ENCODE measurements around the gene C1QA.

- TF ChIP-seq CTCF (conservative IDR thresholded peaks at IDR 0.05; ENCODE audit: low read depth, low read length) = no peak
- no peak for TF ChIP-seq RCOR1 (IDR thresholded peaks at IDR 0.05; ENCODE audit: insufficient replicate concordance, low read length)
- TF ChIP-seq MAFK (IDR thresholded peaks at IDR 0.05; ENCODE audit: low read depth, low read length) = 0 out of 2 replicates have a peak, but pooled peaks have one; percentile 29
- TF ChIP-seq POLR2A (IDR thresholded peaks at IDR 0.05; ENCODE audit: low read depth, low read length) = no peak
- no peak for TF ChIP-seq SMC3 (IDR thresholded peaks at IDR 0.05; ENCODE audit: low read depth, low read length)
- no peak for TF ChIP-seq RAD21 (IDR thresholded peaks at IDR 0.05; ENCODE audit: low read length)
- TF ChIP-seq BHLHE40 (IDR thresholded peaks at IDR 0.05; ENCODE audit: low read depth, low read length) = no peak
- TF ChIP-seq CEBPB (IDR thresholded peaks at IDR 0.05; ENCODE audit: low read depth, low read length) = peak; percentile 64; the same call in 1 of the 2 replicates
- TF ChIP-seq MAZ (IDR thresholded peaks at IDR 0.05; ENCODE audit: borderline replicate concordance, low read depth, low read length) = no peak
- TF ChIP-seq MXI1 (IDR thresholded peaks at IDR 0.05; ENCODE audit: borderline replicate concordance, low read depth, low read length) = no peak
- no peak for TF ChIP-seq RFX5 (IDR thresholded peaks at IDR 0.05; ENCODE audit: low read depth, low read length)
- TF ChIP-seq USF2 (IDR thresholded peaks at IDR 0.05; ENCODE audit: low read depth, low read length) = no peak
These were observed 50.8 kb downstream of the C1QA start for GRCh38 chr1:22687191-22687590.

Measured in IMR-90 (cell line).